HG02840 (cell line): ENCODE data around the gene TOX3.
A peak's percentile ranks its signal among the peaks of the same experiment; 100 is the strongest.

Experiments used
- ATAC-seq: cut with Tn5 transposase; IDR thresholded peaks from one replicate; pipeline ENCODE4 v1.9.1; 2021; ENCODE audit warnings: mild to moderate bottlenecking, moderate library complexity, moderate number of reproducible peaks; ENCODE audit not compliant: unreplicated experiment, low FRiP score

Gene TOX3

DNA sequence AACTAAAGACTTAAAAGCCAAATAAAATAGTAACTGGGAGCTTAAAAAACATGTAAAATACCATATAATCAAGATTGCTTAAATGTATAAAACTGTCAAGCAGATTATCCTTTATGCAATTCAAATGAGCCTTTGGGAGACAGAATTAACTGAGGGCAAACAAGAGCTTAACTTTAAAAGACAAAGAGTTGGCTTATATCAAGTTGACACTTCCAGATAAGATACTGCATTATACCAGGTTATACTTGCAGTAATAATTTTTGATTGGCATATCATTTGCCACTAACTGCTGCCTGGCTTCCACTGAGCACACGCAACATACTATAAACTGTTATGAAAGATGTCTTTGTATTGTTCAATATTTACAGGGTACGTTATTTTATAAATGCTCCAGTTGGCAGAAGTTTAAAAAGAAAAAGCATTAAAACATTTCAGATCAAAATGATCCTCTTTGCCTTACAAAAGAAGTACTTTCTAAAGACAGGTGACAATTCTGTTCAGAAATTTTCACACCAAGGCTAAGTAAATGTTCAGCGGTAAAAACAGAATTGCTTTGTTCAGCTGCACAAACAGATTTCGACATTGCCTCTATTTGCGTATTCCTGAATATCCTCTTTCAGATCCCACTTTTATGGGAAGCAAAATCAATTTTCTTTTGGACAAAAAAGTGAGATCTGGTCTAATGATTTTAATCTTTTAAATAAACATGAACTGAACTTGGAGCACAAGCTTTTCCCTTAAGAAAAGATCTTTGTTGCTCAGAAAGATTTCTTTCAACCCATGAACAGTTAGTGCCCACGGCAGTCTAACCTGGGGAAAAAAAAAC, 50.7 kb downstream of the TOX3 start:
- no peak for ATAC-seq

DNA sequence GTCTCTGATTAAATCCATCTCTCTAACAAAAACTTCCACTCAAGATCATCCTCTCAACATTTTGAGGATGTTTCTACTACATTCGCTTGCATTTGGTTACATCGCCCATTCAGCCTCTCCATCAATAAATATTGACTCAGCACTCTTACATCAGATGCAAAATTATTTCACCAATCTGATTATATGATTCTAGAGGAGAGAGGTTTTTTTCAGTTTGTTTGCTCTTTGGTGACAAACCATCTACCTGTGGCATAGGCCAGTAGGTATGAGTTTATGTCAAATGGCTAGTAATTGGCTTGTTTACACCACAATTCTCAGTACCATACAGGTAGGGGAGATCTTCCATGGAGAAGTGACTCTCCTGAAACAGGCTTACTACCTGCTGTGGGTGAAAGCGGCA, 52.3 kb downstream of the TOX3 start:
- no peak for ATAC-seq

DNA sequence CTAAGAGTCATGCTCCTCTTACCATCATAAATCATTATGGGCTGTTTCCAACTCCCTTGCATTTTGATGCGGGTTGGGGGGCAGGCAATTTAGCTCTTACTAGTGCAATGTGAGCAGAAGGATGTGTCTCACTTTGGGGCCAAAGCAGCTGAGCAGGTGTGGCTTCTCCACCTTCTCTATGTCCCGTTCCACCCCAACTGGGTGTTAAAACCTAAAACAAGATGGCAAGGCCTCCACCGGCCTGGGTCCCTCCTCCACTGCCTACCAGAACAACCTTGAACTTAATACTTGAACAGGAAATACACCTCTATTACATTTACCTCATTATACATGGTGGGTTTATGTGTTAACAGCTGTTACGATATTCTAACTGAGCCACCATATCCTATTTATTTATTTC, 52.8 kb downstream of the TOX3 start:
- ATAC-seq: no peak

DNA sequence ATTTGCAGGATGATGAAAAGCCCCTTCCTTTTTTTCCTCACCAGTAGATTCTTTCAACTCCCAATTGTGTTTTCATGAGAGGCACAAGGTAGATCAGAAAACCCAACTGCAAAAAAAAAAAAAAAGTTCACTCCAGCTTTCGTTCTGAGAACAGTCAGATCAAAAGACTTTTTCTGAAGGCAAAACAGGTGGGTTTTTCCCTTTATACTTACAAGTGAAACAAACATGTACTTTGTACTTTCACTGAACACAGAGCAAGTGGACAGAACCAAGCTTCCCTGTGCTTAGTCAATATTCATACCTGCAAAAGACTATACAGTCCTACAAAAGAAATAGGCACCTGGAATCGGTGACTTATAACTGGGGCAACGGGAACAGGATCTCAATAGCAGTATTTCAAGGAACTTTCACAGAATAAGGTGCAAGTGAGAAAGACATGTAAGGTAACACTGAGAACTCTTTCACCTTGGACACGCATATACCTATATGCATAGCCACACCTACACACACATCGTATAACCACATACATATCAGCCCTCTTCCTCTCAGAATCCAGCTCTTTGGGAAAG, 54.1 kb downstream of the TOX3 start:
- ATAC-seq: peak; percentile 77

DNA sequence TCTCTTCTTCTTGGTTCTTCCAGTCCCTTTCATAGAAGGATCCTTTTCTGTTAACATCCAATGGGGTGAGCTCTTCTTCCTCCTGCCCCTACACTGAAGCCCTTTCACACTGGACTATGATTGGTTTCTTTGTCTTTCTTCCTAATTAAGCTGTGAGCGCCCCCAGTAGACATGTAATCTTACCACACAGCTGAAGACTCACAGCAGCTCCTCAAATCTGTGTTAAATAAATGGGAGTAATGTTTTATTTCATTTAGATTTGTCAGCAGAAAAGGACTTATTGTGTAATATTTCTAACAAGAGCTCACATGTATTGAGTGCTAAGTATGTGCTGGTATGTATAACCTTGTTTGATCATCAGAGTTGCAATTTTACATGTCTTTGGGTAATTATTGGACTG, 55.7 kb downstream of the TOX3 start:
- no peak for ATAC-seq

DNA sequence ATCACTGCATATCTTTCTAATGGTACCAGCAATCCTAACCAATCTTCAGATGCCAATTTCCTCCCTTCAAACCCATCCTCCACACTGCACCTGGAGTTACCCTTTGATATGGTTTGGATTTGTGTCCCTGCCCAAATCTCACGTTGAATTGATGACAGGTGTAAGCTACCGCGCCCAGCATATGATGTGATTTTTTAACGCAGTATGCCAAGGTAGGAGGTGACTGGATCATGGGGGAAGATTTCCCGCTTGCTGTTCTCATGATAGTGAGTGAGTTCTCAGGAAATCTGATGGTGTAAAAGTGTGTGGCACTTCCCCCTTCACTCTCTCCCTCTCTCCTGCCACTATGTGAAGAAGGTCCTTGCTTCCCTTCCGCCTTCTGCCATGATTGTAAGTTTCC, 57.0 kb downstream of the TOX3 start:
- ATAC-seq: no peak

DNA sequence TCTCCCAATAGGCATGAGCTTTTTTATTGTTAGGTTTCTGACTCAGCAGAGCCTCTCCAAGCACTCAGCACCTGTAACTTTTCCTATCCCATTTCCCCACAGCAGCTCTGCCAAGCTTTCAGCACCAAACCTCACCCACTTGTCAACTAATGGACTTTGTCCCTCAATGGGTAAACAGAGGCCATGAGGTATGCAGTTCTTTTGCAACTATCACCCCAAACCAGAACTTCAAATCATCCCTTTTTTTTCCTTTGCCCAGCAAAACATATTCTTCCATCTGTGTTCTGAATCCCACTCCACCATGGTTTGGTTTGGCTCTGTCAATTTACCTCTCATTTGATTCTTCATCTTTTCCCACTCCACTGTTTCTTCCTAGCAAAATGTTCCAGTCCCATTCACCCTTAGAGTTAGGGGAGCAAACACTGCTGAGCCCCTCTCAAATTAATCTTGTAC, 58.1 kb downstream of the TOX3 start:
- no peak for ATAC-seq

DNA sequence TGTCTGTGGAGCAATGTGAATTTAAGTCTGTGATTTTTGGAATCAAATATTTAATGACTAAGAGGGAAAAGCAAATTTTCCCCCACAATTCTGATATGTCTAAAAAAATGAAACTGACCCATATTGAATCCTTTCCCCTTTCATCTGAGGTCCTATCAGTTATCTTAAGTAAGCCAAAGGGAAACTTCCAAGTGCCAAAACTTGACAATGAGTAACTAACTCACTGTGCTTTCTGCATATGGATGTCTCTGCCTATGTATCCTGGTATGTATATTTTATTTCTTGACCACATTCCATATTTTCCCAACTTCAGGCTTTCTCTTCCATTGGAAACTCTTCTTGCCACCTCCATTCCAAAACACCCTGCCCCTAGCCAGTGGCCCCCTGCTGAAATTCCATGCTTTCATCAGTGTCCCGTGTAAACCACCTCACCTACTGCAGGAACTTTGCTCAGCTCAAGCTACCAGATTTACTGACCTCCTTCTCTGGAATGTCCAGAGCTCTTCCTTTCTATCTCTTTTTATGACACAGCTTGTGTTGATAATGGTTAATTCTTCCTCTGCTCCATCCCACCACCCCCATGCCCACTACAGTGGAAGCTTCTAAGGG, 59.0 kb downstream of the TOX3 start:
- ATAC-seq: no peak

DNA sequence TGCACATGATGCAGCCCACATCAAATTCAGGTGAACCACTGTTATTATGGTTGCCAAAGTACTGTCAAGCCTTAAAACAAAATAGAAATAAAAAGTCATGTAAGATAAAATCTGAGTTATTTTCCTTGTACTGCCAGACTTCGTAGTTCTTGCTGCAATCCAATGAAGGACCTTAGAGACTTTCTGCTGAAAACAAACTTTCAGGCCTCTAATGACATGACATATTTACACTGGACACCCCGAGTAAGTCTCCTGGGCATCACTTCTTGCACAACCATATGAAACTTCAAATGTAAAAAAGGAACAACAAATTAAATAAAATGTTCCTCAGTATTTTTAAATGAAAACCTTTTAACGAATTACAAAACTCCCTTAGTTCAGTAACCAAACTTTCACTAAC, 66.7 kb downstream of the TOX3 start:
- no peak for ATAC-seq

DNA sequence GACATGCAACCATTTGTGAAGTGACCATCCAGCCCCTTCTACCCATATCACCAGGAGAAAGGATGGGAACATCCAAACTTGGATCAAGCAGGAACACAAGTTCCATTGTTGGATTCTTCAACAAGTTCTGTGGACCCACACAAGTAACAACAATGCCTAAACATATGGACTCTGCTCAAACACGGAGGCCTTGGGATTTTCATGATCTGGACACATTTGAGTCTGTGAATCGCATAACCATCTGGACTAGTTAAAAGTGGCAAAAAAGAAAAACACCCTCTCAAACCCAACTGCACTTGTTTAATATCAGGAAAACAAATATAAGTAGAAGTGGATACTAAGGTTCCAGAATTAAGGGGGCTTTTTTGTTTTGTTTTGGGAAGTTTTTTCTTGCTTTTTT, 70.8 kb downstream of the TOX3 start:
- no peak for ATAC-seq

DNA sequence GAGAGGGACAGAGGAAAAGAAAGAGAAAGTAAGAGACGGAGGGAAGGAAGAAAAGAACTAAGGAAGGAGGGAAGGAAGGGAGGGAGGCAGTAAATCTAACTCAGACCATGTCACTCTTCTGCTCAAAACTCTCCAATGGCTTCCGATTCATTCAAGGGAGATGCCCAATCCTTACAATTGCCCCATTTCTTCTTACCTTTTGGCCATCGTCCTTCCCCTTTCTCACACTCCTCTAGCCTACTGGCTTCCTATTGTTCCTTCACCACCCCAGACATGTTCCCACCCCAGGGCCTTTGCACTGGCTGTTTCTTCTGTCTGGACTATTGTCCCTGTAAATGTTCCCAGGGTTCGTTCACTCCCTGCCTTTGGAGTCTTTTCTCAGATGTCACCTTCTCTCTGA, 72.3 kb downstream of the TOX3 start:
- no peak for ATAC-seq

DNA sequence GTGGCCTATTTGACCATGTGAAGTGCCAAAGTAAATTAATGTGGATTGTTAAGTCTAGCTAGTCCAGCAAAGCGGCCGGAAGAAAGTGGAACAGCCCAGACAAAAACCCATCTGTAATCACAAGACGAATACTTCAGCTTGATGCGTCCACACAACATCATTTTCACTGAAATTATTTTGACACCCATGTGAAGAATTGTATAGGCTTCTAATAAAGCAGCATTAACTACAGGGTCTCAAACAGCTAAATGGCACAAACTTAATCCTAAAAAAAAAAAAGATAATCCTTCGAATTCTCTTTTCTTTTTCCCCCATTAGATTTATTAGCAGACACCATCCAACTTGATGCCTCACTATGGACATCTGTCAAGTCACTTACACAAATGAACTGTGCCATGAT, 73.8 kb downstream of the TOX3 start:
- ATAC-seq: no peak

DNA sequence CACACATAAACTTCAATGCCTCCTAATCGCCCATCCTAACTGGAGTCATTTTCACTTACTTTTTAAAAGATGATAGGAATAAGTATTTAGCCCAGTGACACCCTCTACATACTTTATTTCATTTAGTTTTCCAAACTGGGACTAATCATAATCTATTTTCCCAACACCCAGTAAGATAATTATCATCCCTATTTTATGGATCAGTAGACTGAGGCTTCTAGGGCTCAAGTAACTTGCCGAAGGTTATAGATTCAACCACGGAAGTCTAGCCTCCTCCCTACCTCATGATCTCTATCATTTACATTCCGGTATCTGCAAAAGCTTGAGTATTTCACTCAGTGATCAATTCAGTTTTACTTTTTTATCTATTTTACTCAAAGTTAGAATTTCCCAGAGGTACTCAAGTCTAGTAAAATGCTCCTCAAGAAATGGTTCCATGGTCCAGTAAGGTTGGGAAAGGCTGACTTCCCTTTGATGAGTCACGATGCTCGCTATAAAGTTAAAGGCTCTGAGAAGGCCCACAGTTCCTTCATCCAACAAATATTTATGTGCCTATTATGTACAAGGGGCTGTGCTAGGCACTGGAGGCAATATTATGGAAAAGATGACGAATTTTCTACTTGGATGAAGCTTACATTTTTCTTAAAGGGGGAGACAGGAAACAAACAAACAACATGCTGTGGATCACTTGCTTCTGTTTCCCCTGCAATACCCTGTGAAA, 75.1 kb downstream of the TOX3 start:
- no peak for ATAC-seq

DNA sequence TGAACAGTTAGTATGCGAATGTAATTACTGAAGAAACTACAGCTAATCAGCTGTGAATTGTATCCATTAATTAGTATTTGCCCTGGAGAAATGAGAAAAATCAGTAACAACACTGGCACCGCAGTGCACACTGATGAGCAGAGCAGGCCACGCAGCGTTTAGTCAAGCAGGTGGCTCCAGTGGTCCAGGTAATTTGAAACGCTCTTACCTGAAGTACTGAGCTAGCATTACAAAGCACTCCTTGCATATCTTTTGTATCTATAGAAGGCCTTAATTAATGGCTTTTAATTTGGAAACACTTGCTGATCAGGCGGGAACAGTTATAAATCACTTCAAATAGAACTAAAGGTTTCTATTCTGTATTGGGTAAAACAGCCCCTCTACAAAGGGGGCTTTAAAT, 76.4 kb downstream of the TOX3 start:
- no peak for ATAC-seq

DNA sequence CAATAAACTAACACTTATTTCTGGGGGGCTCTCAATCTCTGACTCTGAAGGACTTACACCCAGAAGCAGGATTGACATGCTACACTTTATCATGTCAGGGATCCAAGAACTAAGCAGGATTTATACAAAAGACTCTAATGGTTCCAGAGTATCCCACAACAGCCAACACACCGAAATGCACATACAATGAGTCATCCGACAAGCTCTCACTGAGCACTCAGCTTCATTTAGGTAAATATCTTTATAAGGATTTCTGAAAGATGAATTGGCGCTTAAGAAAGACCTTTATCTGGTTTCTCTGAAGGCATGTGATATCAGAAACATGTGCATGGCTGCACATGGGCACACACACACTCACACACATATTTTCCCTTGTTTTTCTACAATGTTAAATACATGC, 77.2 kb downstream of the TOX3 start:
- ATAC-seq: no peak

DNA sequence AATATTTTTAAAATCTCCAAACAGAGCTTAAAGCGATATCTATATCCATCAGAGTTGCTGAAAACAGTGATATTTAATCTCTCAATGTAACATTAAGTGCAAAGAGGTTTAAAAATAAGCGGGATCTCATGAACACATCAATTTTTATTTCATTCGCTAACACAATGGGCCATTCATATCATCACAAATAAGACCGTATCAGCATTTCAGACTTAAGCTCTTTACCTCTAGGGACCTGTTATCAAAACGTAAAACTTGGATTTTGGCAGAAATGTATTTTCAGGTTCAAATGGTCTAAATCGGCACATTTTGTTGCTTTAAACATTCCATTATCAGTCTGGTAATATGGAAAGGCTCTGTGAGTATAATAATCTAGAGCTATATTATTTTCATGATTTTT, 77.9 kb downstream of the TOX3 start:
- ATAC-seq: no peak

DNA sequence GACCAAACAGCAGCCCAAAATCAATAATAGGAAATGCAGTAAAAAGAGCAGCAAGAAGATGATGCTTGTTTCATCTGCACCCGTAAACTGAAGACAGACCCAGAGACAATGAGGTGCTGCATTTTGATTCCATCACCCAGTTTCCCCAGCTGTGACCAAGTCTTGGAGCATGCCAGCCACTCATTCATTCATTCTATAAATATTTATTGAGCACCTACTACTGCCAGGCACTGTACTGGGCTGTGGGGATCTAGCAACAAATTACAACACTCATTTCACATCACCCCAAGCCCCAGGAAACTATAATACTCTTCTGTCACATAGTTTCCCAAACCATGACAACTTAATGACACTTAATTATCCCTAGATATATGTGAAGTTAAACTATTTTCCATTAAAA, 79.2 kb downstream of the TOX3 start:
- ATAC-seq: no peak

DNA sequence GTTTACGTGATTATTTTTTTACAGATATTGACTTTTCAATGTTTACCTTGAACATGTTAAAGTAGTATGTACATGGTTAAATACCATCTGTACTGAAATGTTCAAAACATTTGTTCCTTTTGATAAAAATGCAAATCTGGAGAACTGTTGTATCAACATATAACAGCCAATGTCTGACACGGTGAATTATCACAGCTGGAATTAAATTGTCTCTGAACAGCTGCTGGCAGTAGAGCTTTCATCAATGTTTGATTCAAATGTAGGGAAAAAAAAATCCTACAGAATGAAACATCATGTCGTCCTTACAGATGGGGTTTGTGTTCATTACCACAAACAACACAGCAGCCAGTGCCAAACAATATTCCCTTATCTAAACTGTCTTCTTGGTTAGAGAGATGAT, 79.9 kb downstream of the TOX3 start:
- no peak for ATAC-seq

DNA sequence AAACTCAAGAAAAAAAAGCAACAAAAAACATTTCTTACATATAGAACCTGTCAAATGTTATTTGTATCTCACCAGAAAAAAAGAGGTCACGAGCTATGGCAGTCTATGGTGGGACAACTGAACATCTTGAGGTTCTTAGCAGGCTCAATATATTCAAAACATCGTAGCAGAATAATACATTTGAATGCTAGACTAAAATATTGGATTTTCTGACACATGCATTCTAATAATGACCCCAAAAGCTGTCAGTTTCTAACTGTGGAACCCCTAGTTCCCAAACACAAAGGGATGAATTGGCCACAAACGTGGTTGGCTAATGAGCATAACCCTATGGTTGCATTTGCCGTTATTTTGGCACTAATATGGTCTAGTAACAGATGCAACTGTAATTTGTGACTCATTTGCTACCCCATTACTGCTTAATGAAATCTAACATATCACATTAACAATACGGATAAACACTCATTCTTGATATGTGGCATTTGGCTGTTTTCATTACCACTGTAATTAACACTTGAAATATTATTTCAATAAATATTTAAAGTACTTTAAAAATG, 81.2 kb downstream of the TOX3 start:
- no peak for ATAC-seq

DNA sequence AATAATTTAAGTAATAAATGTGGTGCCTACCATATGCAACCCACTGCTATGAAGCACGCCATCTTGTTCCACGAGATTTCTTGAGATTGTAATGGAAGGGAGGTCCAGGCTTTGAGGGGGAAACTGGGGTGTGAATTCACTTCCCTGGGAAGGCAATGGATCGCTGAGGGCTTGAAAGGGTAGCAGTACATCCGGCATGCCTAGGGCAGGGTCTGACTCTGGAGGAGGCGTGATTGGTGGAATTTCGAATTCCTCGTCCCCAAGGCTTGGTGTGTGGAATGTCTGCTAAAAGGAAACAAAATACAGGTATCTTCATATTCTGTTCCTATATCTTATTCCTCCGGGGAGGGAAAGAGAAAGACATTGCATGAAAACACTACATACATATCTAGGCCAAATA, 83.0 kb downstream of the TOX3 start:
- no peak for ATAC-seq

DNA sequence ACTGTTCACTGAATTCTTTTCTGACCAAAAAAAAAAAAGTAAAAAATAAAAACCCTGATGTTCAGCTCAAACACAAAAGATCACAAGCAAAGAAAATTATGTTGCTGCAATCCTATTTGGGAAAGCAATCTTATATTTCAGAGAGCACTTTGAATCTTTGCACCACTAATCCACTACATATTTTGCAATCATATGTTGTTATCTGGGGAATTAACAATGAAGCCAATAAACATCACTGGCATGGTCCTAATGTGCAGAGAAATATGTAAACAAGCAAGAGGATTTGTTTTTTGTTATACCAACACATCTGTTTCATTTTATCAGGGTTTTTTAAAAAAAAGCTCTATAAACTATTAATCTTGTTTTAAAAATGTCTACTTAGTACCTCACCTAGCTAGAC, 84.1 kb downstream of the TOX3 start:
- no peak for ATAC-seq
